IPS-NIHi11 (cell line): ENCODE data around the gene AOX1.
"Not testable (repeated sequence)": the region's sequence is repeated elsewhere in the genome, so short reads cannot be mapped to it uniquely, and the experiment has no call there.

Experiments used
- DNase-seq: peaks from one replicate; pipeline ENCODE4 v3.0.0; 2012; ENCODE audit warnings: mixed read lengths, low spot score

AOX1 gene

DNA sequence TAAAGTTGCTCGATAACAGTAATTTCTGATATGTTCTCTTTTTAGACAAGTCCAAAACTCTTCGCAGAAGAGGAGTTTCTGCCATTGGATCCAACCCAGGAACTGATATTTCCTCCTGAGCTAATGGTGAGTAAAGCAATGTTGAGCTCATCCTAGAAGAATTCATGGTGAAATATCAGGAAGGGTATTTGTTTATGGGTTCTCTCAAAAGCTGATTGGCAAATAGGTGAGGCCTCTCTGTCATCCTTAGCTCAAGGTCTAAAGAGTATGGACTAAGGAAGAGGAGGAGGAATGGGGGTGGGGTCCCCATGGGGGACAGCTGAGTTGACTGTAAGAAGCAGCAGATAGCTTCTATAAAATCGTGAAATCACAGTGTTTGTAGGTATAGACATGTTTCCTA, 18.2 kb downstream of the AOX1 start:
- no peak for DNase-seq

DNA sequence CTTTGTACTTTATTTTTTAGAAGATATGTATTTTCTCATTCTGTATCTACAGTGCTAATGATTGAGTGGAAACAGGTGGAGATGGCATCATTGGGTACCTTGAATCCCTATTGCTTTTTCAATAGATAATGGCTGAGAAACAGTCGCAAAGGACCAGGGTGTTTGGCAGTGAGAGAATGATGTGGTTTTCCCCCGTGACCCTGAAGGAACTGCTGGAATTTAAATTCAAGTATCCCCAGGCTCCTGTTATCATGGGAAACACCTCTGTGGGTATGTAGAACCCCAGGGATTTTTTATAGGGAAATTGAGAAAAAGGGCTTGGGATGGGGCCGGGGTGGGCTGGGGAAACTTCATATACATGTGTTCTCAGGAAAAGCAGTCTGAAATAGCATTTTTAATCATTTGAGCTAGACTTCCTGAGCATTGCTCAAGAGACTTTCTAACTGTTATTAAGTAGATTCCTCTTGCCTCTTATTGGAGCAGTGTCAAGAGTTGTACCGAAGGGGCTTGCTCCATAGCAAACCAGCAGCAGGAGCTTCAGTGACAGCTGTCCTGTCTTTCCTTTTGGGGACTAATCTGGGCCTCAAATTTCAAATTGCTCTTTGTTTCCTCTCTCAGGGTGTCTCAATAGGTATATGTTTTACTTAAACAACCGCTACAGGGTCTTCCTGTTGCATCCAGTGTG, 18.9 kb downstream of the AOX1 start:
- no peak for DNase-seq

- no peak for DNase-seq
These were observed 22.7 kb downstream of the AOX1 start for GRCh38 chr2:200608341-200609027.

DNA sequence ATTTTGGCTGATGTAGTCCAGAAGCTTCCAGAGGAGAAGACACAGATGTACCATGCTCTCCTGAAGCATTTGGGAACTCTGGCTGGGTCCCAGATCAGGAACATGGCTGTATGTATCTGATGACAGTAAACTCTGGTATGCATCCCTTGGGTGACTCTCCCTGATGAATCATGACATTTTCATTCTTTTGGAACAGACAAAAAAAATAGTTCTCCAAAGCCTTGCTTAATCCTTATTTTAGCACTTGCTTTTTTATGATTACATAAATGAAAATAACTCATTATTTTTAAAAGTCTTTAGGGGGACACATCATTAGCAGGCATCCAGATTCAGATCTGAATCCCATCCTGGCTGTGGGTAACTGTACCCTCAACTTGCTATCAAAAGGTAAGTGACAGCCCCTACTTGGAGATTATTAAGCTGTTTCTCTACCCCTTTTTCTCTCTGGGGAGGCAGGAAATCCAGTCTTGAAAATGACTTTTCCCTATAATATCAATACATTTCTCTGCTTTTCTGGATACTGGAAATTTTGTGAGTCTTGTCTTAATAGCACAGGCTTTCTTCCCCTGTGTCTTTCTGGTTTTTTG, 23.3 kb downstream of the AOX1 start:
- no peak for DNase-seq

DNA sequence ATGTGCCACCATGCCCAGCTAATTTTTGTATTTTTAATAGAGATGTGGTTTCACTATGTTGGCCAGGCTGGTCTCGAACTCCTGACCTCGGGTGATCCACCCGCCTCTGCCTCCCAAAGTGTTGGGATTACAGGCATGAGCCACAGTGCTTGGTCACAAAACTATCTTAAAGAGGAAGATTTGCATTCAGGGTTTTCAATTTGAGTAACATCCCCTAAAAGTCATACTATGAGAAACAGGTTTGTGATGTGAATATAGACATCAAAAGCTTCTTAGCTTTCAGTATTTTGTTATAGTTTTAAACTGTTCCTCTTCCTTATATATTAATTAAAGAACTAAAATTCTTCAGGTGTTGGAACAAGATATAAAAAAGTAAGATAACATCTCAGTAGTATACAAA, 24.4 kb downstream of the AOX1 start:
- DNase-seq = not testable (repeated sequence)

GRCh38 chr2:200613692-200614091, 27.9 kb downstream of the AOX1 start:
- DNase-seq = no peak

- DNase-seq = no peak
These were observed 28.4 kb downstream of the AOX1 start for GRCh38 chr2:200614249-200614648.

DNA sequence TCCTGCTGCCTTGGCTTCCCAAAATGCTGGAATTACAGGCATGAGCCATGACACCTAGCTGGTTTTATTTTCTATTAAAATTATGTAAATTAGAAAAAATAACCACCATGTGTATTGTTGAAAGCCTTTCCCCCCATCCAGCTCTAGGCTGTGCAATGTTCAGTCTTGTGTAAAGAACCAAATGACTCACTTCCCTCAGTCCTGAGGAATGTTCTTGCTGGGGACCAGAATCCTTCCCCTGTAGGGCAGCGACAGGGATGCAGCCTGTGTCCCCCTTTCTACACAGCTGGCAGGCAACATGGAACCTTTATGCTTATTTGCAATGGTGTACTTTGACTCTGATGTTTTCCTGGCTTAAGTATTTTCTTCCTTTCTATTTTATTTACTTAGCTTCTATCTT, 29.4 kb downstream of the AOX1 start:
- no peak for DNase-seq

DNA sequence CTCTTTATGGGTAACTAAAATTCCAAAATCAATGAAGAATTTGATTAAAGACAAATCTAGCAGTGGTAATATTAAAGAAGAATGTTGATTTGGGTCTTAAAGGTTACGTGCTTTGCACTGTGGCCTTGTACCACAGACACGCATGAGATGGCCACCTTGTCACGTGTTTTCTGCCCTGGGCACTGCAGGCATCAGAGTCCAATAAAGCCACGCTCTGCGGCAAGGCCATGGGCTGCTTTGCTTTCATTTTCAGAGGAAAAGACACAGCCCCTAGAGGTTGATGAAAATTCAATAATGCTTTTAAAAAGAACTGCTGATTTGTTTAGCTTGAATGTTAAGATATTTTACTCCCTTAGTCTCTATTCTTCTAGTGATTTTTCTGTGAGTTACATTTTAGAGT, 30.4 kb downstream of the AOX1 start:
- no peak for DNase-seq

- DNase-seq = no peak
These were observed 30.8 kb downstream of the AOX1 start for GRCh38 chr2:200616656-200617055.

DNA sequence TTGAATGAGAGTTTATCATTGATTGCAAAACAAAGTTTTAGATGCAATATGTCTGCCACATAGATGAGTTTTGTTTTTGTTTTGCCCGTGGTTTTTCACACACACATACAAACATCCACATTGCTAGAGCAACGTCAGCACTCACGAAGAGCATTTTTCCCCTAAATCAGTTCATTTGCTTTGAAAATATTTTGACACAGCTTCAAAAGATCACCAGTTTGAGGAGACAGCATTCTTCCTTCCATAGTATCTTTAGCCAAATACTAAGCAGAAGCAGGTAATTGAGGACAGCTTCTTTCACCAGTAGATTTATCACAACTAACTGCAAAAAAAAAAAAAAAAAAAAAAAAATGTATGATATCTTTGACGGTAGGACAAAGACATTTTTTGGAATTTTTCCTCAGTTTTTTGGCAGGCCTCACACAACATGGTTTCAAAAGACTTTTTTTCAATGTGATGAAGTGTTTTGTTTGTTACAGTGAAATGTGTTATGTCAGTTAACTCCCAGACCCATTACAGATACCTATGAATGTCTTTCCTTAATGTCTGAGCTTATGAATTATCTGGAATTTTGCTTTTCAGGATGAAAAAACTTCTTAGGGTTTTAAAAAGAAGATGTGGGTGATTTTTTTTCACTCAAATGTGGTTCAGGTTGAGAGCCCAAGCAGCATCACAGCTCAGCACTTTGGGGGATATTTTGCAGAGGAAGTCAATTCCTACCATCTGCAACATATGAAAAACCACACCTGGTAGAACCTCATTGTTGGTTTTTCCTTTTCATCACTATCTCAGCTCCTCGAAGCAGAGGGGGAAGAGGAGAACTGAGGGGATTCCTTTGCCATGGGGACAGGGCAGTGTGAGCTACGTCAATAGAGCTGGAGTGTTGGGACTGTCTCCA, 31.6 kb downstream of the AOX1 start:
- no peak for DNase-seq

DNA sequence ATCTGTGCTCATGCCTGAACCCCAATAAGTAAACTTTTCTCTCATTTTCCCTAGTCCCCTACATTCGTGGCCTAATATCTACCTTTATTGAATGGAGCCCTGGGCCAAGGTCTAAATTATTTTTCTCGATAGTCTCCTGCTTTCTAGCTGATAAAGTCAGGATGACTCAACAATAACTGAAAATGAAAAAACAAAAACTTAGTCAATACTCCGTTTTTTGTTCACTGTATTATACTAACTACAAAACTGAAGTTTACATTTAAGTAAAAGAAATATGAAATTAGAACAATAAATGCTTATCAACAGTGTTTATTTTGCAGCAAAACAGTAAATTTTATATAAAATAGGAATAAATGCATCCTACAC, 32.2 kb downstream of the AOX1 start:
- DNase-seq = no peak

- DNase-seq = no peak
These were observed 32.8 kb downstream of the AOX1 start for GRCh38 chr2:200618590-200619021.

GRCh38 chr2:200619279-200619678, 33.5 kb downstream of the AOX1 start:
- no peak for DNase-seq

DNA sequence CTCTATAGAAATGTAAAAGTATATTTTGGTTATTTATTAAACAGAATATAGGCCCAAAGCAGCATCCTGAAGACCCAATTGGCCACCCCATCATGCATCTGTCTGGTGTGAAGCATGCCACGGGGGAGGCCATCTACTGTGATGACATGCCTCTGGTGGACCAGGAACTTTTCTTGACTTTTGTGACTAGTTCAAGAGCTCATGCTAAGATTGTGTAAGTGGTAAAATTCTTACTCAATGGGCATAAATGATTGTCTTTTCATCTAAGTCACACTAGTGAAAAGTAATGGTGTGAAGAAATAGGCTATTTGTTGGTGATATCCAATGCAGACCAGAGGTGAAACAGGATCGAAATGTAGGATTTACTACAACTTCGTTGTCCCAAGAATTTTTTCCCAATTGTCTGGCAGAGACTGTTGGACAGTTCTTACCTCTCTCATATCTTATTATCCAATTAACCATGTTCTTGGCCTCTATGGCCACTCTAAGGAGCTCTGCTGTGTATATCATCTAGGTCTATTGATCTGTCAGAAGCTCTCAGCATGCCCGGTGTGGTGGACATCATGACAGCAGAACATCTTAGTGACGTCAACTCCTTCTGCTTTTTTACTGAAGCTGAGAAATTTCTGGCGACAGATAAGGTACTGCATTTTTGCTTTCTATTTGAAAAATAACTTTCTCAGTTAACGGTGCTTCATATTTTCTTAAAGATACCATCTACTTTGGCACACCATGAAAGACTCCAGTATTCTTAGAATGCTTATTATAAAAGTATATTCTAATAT, 35.0 kb downstream of the AOX1 start:
- DNase-seq = no peak

DNA sequence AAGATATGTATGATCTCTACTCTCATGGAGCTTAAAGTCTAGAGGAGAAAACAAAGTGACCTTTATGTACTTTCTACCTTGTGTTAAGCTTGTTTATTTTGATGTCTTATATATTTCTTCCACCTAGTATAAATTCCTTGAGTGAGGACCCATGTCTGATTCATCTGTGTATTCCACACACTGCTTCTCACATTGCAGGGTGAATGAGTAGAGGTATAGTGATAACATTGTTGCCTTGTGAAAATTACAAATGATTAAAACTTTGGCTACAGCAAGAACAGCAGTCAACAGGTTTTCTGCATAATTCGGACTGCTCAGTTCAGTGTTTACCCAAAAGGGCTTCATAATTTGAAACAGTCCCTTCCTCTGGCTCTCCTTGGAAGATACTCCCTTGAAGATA, 36.3 kb downstream of the AOX1 start:
- no peak for DNase-seq

- DNase-seq = no peak
These were observed 38.2 kb downstream of the AOX1 start for GRCh38 chr2:200624026-200624425.

- no peak for DNase-seq
These were observed 38.8 kb downstream of the AOX1 start for GRCh38 chr2:200624658-200625057.

- no peak for DNase-seq
These were observed 39.5 kb downstream of the AOX1 start for GRCh38 chr2:200625282-200625681.

- DNase-seq = no peak
These were observed 40.1 kb downstream of the AOX1 start for GRCh38 chr2:200625958-200626363.

DNA sequence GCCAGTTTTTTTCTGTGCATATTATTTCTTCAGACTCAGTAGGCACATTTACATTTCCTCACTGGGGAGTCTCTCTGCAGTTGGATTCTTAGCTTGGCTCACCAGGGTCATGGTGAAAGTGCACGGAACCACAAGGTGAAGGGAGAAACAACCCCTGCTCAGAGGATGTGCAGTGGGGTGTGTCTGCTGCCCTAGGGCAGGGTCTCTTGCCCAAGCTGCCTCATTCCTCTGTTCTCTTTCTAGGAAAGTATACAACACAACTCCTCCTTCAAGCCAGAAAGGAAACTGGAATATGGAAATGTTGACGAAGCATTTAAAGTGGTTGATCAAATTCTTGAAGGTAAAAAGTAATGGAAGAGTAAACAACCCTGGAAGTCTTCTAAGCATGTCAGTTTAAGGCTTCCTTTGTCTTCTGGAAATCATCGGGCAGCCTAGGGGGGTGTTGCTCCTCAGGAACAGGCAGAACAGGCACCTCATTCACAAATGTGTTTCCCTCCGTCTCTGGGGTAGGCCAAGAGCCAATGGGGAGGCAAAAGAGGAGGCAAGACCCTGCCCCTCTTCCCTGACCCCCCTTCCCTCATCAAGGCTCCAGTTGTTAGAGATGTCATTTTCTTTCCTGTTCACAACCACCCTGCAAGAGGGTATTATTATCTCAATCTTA, 41.4 kb downstream of the AOX1 start:
- DNase-seq = no peak
